Measurements from ENCODE around the gene ANKFY1. TPM values are rescaled to one million over a fixed set of nuclear protein-coding genes. Genes with fewer than 3 reads are reported as not detected.
A peak's percentile ranks its signal among the peaks of the same experiment; 100 is the strongest.

ANKFY1 gene
- total RNA-seq, 1 donor = 44.9 TPM

DNA sequence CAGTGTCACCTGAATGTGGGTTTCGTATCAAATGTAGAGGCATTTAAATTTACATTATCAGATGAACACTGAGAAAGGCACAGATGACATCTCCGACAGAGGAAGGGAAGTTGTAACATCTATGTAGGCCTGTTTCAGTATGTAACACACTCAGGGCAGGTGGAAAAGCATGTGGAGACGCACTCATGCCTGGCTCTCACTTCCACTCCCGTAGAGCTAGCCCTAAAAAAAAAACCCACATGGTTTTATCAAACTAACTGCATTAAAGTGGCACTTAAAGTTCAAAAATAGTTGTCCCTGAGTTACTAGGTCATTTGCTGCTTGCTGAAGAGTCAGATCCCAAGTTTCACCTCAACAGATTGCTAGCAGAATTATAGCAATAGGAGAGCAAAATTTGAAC, 6.1 kb upstream of the ANKFY1 start:
- Histone ChIP-seq H3K27me3 (ENCODE audit: insufficient read depth, low read length) (no peaks in the 10 kb centered on the region), H3K79me2 (ENCODE audit: insufficient read depth, low read length) (peaks cover 9% of the 10 kb centered on the region), H4K20me1 (ENCODE audit: insufficient read depth, low read length) (no peaks in the 10 kb centered on the region), H3K4me1 (ENCODE audit: insufficient read depth, low read length) (no peaks in the 10 kb centered on the region), H2AFZ (ENCODE audit: low read length) (no peak overlapping the region), H3K36me3 (ENCODE audit: insufficient read depth, low read length) (peaks cover 30% of the 10 kb centered on the region), H3K4me2 (ENCODE audit: insufficient read depth, low read length) (no peak overlapping the region), H3K9me3 (ENCODE audit: low read depth, low read length) (no peaks in the 10 kb centered on the region), H3K27ac (ENCODE audit: low read depth, low read length) (no peak overlapping the region), H3K4me3 (ENCODE audit: insufficient read depth, low read length) (no peak overlapping the region)
- TF ChIP-seq, protein P1, sequence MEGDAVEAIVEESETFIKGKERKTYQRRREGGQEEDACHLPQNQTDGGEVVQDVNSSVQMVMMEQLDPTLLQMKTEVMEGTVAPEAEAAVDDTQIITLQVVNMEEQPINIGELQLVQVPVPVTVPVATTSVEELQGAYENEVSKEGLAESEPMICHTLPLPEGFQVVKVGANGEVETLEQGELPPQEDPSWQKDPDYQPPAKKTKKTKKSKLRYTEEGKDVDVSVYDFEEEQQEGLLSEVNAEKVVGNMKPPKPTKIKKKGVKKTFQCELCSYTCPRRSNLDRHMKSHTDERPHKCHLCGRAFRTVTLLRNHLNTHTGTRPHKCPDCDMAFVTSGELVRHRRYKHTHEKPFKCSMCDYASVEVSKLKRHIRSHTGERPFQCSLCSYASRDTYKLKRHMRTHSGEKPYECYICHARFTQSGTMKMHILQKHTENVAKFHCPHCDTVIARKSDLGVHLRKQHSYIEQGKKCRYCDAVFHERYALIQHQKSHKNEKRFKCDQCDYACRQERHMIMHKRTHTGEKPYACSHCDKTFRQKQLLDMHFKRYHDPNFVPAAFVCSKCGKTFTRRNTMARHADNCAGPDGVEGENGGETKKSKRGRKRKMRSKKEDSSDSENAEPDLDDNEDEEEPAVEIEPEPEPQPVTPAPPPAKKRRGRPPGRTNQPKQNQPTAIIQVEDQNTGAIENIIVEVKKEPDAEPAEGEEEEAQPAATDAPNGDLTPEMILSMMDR (IDR thresholded peaks at IDR 0.05; ENCODE audit: extremely low read depth, low read depth, low read length) = no peak
- no peak for DNase-seq (ENCODE audit: insufficient read length, low spot score, missing footprints)

- Histone ChIP-seq H2AFZ (ENCODE audit: low read length) (no peak overlapping the region), H3K4me2 (ENCODE audit: insufficient read depth, low read length) (no peak overlapping the region)
Observed at GRCh38 chr17:4267402-4267801, 3.6 kb upstream of the ANKFY1 start.

DNA sequence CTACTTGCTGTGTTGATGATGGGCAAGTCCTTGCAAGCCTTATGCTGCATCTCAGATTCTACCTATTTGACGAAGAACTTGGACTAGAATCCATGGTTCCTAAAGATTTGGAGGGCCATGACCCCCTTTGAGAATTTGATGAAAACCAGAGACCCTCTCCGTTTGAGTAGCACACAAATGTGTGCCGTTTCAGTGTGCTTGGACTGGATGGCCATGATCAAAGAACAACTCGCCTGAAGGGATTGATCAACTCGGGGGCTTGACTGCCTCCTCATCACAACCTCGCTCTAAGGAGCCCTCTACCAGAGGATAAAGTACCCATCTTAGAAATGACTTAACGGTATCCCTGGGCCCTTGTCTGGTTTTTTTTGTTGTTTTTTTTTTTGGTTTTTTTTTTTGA, 2.8 kb upstream of the ANKFY1 start:
- Histone ChIP-seq H3K27me3 (ENCODE audit: insufficient read depth, low read length) (no peaks in the 10 kb centered on the region), H2AFZ (ENCODE audit: low read length) (no peak overlapping the region), H3K36me3 (ENCODE audit: insufficient read depth, low read length) (peaks cover 23% of the 10 kb centered on the region), H3K4me2 (ENCODE audit: insufficient read depth, low read length) (no peak overlapping the region), H3K79me2 (ENCODE audit: insufficient read depth, low read length) (peaks cover 28% of the 10 kb centered on the region), H3K27ac (ENCODE audit: low read depth, low read length) (no peak overlapping the region), H3K4me1 (ENCODE audit: insufficient read depth, low read length) (peaks cover 16% of the 10 kb centered on the region), H4K20me1 (ENCODE audit: insufficient read depth, low read length) (peaks cover 15% of the 10 kb centered on the region), H3K9me3 (ENCODE audit: low read depth, low read length) (no peaks in the 10 kb centered on the region), H3K4me3 (ENCODE audit: insufficient read depth, low read length) (no peak overlapping the region)
- DNase-seq (ENCODE audit: insufficient read length, low spot score, missing footprints) = peak; percentile 31
- TF ChIP-seq, protein P1 (IDR thresholded peaks at IDR 0.05; ENCODE audit: extremely low read depth, low read depth, low read length) = no peak

More at GRCh38 chr17:4267402-4267801, 3.6 kb upstream of the ANKFY1 start:
- TF ChIP-seq, protein P1 (IDR thresholded peaks at IDR 0.05; ENCODE audit: extremely low read depth, low read depth, low read length) = no peak
- H4K20me1 ChIP-seq (ENCODE audit: insufficient read depth, low read length) = peaks cover 7% of the 10 kb centered on the region
- H3K27ac ChIP-seq (ENCODE audit: low read depth, low read length) = no peak overlapping the region
- H3K27me3 ChIP-seq (ENCODE audit: insufficient read depth, low read length) = no peaks in the 10 kb centered on the region
- H3K4me3 ChIP-seq (ENCODE audit: insufficient read depth, low read length) = no peak overlapping the region
- H3K79me2 ChIP-seq (ENCODE audit: insufficient read depth, low read length) = peaks cover 20% of the 10 kb centered on the region
- H3K4me1 ChIP-seq (ENCODE audit: insufficient read depth, low read length) = peaks cover 14% of the 10 kb centered on the region
- DNase-seq (ENCODE audit: insufficient read length, low spot score, missing footprints) = no peak
- H3K9me3 ChIP-seq (ENCODE audit: low read depth, low read length) = no peaks in the 10 kb centered on the region
- H3K36me3 ChIP-seq (ENCODE audit: insufficient read depth, low read length) = peaks cover 30% of the 10 kb centered on the region

DNA sequence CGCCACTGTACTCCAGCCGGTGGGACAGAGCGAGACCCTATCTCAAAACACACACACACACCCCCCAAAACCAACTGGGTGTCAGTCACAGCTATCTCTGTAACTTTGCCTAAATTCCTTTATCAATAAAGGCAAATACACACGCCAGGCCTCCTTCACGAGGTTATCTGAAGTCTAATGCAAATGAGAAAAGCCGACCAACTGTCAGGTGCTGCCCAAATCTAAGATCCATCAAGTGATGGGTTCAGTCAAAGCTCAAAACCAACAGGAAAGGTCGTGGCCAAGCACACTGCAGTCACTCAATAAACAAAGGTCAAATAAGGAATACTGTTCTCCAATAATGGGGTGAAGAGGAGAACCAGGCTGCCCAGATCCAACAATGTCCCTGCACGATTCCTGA, 1.1 kb downstream of the ANKFY1 start:
- peak overlapping the region; percentile 99 for H3K4me2 ChIP-seq (ENCODE audit: insufficient read depth, low read length)
- DNase-seq (ENCODE audit: insufficient read length, low spot score, missing footprints) = no peak
- no peaks in the 10 kb centered on the region for H3K27me3 ChIP-seq (ENCODE audit: insufficient read depth, low read length)
- H3K4me1 ChIP-seq (ENCODE audit: insufficient read depth, low read length) = peaks cover 16% of the 10 kb centered on the region
- H3K27ac ChIP-seq (ENCODE audit: low read depth, low read length) = peak overlapping the region; percentile 86
- peaks cover 4% of the 10 kb centered on the region for H3K9me3 ChIP-seq (ENCODE audit: low read depth, low read length)
- TF ChIP-seq, protein P1 (IDR thresholded peaks at IDR 0.05; ENCODE audit: extremely low read depth, low read depth, low read length) = no peak
- H3K4me3 ChIP-seq (ENCODE audit: insufficient read depth, low read length) = peak overlapping the region; percentile 92
- H2AFZ ChIP-seq (ENCODE audit: low read length) = peak overlapping the region; percentile 86
- H3K79me2 ChIP-seq (ENCODE audit: insufficient read depth, low read length) = peaks cover 63% of the 10 kb centered on the region
- peaks cover 22% of the 10 kb centered on the region for H4K20me1 ChIP-seq (ENCODE audit: insufficient read depth, low read length)
- peaks cover 9% of the 10 kb centered on the region for H3K36me3 ChIP-seq (ENCODE audit: insufficient read depth, low read length)

Data from osteoblast (primary cell).